Testis (tissue), 3 donors: ENCODE measurements around the gene TMEM51. TPM values are rescaled to one million over a fixed set of nuclear protein-coding genes. Genes with fewer than 3 reads are reported as not detected.
"Not testable (repeated sequence)": the region's sequence is repeated elsewhere in the genome, so short reads cannot be mapped to it uniquely, and the experiment has no call there.

Experiments
- DNase-seq: peaks from one replicate; pipeline ENCODE4 v3.0.0-alpha.2; 2019
- H3K27ac ChIP-seq, 2 donors: fragments of 200-600 bp; sonication (generic); one replicate each; pipeline ENCODE4 v1.5.1; 2019
- H3K27me3 ChIP-seq: fragments of 200-600 bp; sonication (generic); one replicate; pipeline ENCODE4 v1.5.1; 2019
- H3K36me3 ChIP-seq: fragments of 200-600 bp; sonication (generic); one replicate; pipeline ENCODE4 v1.5.1; 2017; ENCODE audit warnings: low read depth; ENCODE audit errors: missing control alignments
- H3K4me1 ChIP-seq: fragments of 200-600 bp; sonication (generic); one replicate; pipeline ENCODE4 v1.5.1; 2019
- H3K4me3 ChIP-seq, 2 donors: fragments of 200-600 bp; sonication (generic); one replicate each; pipeline ENCODE4 v1.5.1; 2017 to 2019
- H3K9me3 ChIP-seq: fragments of 200-600 bp; sonication (generic); one replicate; pipeline ENCODE4 v1.5.1; 2017
- CTCF ChIP-seq, 3 experiments: fragments of 450-650 bp in 2 of 3; fragments of 200-600 bp in 1 of 3; sonication (generic) in 1 of 3; IDR thresholded peaks; one replicate each; pipeline ENCODE4 v1.5.1; 2016 to 2019; ENCODE audit warnings: antibody characterized with exemption in 3 of 3, mild to moderate bottlenecking in 2 of 3, moderate library complexity in 1 of 3
- POLR2A ChIP-seq: fragments of 450-650 bp; IDR thresholded peaks from one replicate; pipeline ENCODE4 v1.6.1; 2017; ENCODE audit warnings: antibody characterized with exemption, mild to moderate bottlenecking, moderate library complexity
- WGBS, 2 donors: methylation state at CpG; one replicate each; pipeline ENCODE4 v1.1.5; 2018; 5-methylcytosine and 5-hydroxymethylcytosine counted together
- intact Hi-C: fragments of 100-400 bp; cut with DNase I; formaldehyde crosslinking; loops from one replicate; pipeline ENCODE4 v1.15.1; 2023; ENCODE audit warnings: low total_unique reads
- polyA plus RNA-seq: library from polyadenylated mRNA; stranded (reverse); fragments of 350-450 nt; fragmentation: Illumina TruSeq; extraction: RNeasy Lipid Tissue Mini Kit (QIAGEN cat#74804); gene quantifications from one replicate; pipeline ENCODE4 v1.2.3, GENCODE V29; 2014; ENCODE audit warnings: low read depth, low replicate concordance; ENCODE audit not compliant: insufficient read depth
- total RNA-seq, 2 donors: library from RNA; depleted of rRNA; stranded (reverse); fragments of >200 nt; gene quantifications; one replicate each; pipeline ENCODE4 v1.2.3, GENCODE V29; 2016

TMEM51 gene
- total and polyA plus RNA-seq, 3 donors from 2014 or later = 5.3 to 7.9 (median 5.3) TPM

GRCh38 chr1:15171271-15171908 lies 17.8 kb downstream of the TMEM51 start:
- TF ChIP-seq POLR2A (no peak), CTCF (IDR thresholded peaks at IDR 0.05) (no peak)
- WGBS, 2 donors = 50 to 61% methylated on average over 14 to 15 of the region's 15 CpGs
- Histone ChIP-seq H3K4me3 (peak overlapping the region; percentile 11 to 31), H3K9me3 (no peaks in the 10 kb centered on the region), H3K27ac (no peak overlapping the region), H3K27me3 (no peaks in the 10 kb centered on the region), H3K4me1 (peaks cover 6% of the 10 kb centered on the region), H3K36me3 (no peaks in the 10 kb centered on the region)
- peak; percentile 17 for DNase-seq
- intact Hi-C loops = no loop called here

GRCh38 chr1:15172405-15173259 lies 19.1 kb downstream of the TMEM51 start:
- no peak overlapping the region for H3K27ac ChIP-seq
- intact Hi-C loops = no loop called here
- H3K36me3 ChIP-seq = no peaks in the 10 kb centered on the region
- peaks cover 10% of the 10 kb centered on the region for H3K4me1 ChIP-seq
- no peak overlapping the region for H3K4me3 ChIP-seq
- 77 to 78% methylated on average over 16 of the region's 16 CpGs for WGBS, 2 donors
- DNase-seq = no peak
- no peaks in the 10 kb centered on the region for H3K27me3 ChIP-seq
- H3K9me3 ChIP-seq = no peaks in the 10 kb centered on the region
- TF ChIP-seq CTCF (IDR thresholded peaks at IDR 0.05) (no peak), POLR2A (no peak)

GRCh38 chr1:15173863-15174614 lies 20.5 kb downstream of the TMEM51 start:
- H3K4me1 ChIP-seq = peaks cover 10% of the 10 kb centered on the region
- intact Hi-C loops = no loop called here
- no peak for TF ChIP-seq POLR2A
- TF ChIP-seq CTCF (IDR thresholded peaks at IDR 0.05) = no peak
- no peaks in the 10 kb centered on the region for H3K36me3 ChIP-seq
- DNase-seq = no peak
- 76 to 82% methylated on average over 11 of the region's 11 CpGs for WGBS, 2 donors
- no peak overlapping the region for H3K4me3 ChIP-seq
- H3K27ac ChIP-seq = no peak overlapping the region
- H3K27me3 ChIP-seq = no peaks in the 10 kb centered on the region
- H3K9me3 ChIP-seq = no peaks in the 10 kb centered on the region

GRCh38 chr1:15174615-15174983 lies 21.1 kb downstream of the TMEM51 start:
- intact Hi-C loops = no loop called here
- Histone ChIP-seq H3K36me3 (no peaks in the 10 kb centered on the region), H3K4me1 (peaks cover 10% of the 10 kb centered on the region), H3K27me3 (no peaks in the 10 kb centered on the region), H3K9me3 (no peaks in the 10 kb centered on the region), H3K4me3 (no peak overlapping the region), H3K27ac (no peak overlapping the region)
- WGBS, 2 donors = 48 to 65% methylated on average over 3 of the region's 3 CpGs
- DNase-seq = no peak
- no peak for TF ChIP-seq CTCF (IDR thresholded peaks at IDR 0.05)
- TF ChIP-seq POLR2A = no peak

- H3K27me3 ChIP-seq, DNase-seq, H3K9me3 ChIP-seq, H3K4me3 ChIP-seq, H3K36me3 ChIP-seq, H3K27ac ChIP-seq, intact Hi-C loops: not testable (repeated sequence)
- 95 to 98% methylated on average over 6 of the region's 6 CpGs for WGBS, 2 donors
- peaks cover 10% of the 10 kb centered on the region for H3K4me1 ChIP-seq
These were observed 22.0 kb downstream of the TMEM51 start for GRCh38 chr1:15175324-15176094.
